NCI-H446 (cell line): Measurements from ENCODE around the gene CDC26.
"Not testable (repeated sequence)": the region's sequence is repeated elsewhere in the genome, so short reads cannot be mapped to it uniquely, and the experiment has no call there.

Experiments
- DNase-seq, 2 experiments: peaks; one replicate each; lab custom pipeline; 2025; lab: John Stamatoyannopoulos, UW

CDC26 gene

GRCh38 chr9:113238859-113239232 lies 36.5 kb downstream of the CDC26 start:
- DNase-seq = no peak

GRCh38 chr9:113238202-113238858 lies 37.0 kb downstream of the CDC26 start:
- DNase-seq = no peak

- no peak for DNase-seq
These were observed 38.3 kb downstream of the CDC26 start for GRCh38 chr9:113237026-113237425.

- not testable (repeated sequence) for DNase-seq
These were observed 39.6 kb downstream of the CDC26 start for GRCh38 chr9:113235701-113236255.

GRCh38 chr9:113231701-113232100 lies 43.7 kb downstream of the CDC26 start:
- no peak for DNase-seq

GRCh38 chr9:113228130-113228665 lies 47.2 kb downstream of the CDC26 start:
- DNase-seq = no peak

GRCh38 chr9:113227436-113227835 lies 47.9 kb downstream of the CDC26 start:
- DNase-seq = no peak

- no peak for DNase-seq
These were observed 51.4 kb downstream of the CDC26 start for GRCh38 chr9:113223963-113224362.

GRCh38 chr9:113222482-113222841 lies 52.9 kb downstream of the CDC26 start:
- DNase-seq = no peak

GRCh38 chr9:113221800-113222481 lies 53.4 kb downstream of the CDC26 start:
- no peak for DNase-seq

- peak; percentile 64 to 95 for DNase-seq
These were observed 54.2 kb downstream of the CDC26 start, which contains the start of the genes FKBP15 and SLC31A1 for GRCh38 chr9:113221003-113221799. FKBP15 (minus strand) TSS chr9:113221277; CDS start chr9:113221243, 34 bp downstream. SLC31A1 (plus strand) TSS chr9:113221544; CDS start chr9:113256149, 34,605 bp downstream.

GRCh38 chr9:113220467-113221002 lies 54.8 kb downstream of the CDC26 start:
- DNase-seq = no peak

GRCh38 chr9:113219969-113220368 lies 55.4 kb downstream of the CDC26 start:
- no peak for DNase-seq

GRCh38 chr9:113219186-113219936 lies 56.0 kb downstream of the CDC26 start:
- DNase-seq = no peak
